Body of pancreas (tissue), 4 donors: ENCODE results near the gene VPS26C.

Experiments used
- POLR2A ChIP-seq, 3 donors: fragments of 450-650 bp; IDR thresholded peaks; one replicate each; pipeline ENCODE4 v1.6.1; 2016; ENCODE audit warnings: antibody characterized with exemption in 3 of 3, mild to moderate bottlenecking in 2 of 3
- TF ChIP-seq, protein P1 (sequence below), 7 experiments: fragments of 450-650 bp in 4 of 7; fragments of 200-600 bp in 3 of 7; sonication (generic) in 3 of 7; IDR thresholded peaks; one replicate each; pipeline ENCODE4 v1.5.1; 2016 to 2019; ENCODE audit warnings: antibody characterized with exemption in 7 of 7

DNA sequence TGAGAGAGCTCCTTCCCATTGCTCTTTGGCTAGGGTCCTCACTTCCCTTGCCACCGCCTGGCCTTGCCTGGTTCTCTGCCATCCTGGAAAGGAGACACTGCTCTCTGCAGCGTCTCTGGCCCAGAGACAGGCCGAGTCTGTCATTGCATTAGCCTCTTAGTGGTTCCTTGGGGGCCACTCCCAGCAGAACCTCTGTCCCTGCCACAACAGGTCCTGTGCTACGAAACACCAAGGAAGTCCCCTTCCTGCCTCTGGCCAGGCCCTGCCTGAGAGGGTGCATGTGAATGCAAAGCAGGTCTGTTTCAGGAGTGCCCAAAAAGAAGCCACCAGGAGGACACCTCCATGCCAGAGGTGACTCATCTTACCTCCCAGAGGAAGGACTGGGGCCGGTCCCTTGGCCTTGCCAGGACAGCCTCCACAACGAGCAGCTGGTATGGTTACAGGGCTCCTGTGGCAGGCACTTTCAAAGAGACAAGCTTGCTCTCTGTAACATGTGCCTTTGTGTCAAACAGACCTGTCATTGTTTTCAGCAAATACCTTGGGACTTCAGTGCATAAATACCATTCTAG is 59.6 kb downstream of the VPS26C start:
- TF ChIP-seq, protein P1, sequence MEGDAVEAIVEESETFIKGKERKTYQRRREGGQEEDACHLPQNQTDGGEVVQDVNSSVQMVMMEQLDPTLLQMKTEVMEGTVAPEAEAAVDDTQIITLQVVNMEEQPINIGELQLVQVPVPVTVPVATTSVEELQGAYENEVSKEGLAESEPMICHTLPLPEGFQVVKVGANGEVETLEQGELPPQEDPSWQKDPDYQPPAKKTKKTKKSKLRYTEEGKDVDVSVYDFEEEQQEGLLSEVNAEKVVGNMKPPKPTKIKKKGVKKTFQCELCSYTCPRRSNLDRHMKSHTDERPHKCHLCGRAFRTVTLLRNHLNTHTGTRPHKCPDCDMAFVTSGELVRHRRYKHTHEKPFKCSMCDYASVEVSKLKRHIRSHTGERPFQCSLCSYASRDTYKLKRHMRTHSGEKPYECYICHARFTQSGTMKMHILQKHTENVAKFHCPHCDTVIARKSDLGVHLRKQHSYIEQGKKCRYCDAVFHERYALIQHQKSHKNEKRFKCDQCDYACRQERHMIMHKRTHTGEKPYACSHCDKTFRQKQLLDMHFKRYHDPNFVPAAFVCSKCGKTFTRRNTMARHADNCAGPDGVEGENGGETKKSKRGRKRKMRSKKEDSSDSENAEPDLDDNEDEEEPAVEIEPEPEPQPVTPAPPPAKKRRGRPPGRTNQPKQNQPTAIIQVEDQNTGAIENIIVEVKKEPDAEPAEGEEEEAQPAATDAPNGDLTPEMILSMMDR (IDR thresholded peaks at IDR 0.05), result no peak
- no peak for TF ChIP-seq POLR2A (IDR thresholded peaks at IDR 0.05)
